Glomerular visceral epithelial cell (primary cell): ENCODE measurements around the gene PRAMEF1.
"Not testable (repeated sequence)": the region's sequence is repeated elsewhere in the genome, so short reads cannot be mapped to it uniquely, and the experiment has no call there.

Experiments
- DNase-seq: peaks from one replicate; pipeline ENCODE4 v3.0.0-alpha.2; 2016; ENCODE audit errors: extremely low spot score

The PRAMEF1 gene

GRCh38 chr1:12776801-12777557 is 14.2 kb upstream of the PRAMEF1 start:
- no peak for DNase-seq

GRCh38 chr1:12778061-12778460 is 13.1 kb upstream of the PRAMEF1 start:
- DNase-seq: no peak

- no peak for DNase-seq
Observed at GRCh38 chr1:12778907-12779306, 12.3 kb upstream of the PRAMEF1 start.

- DNase-seq: not testable (repeated sequence)
Observed at GRCh38 chr1:12781488-12781887, 9.7 kb upstream of the PRAMEF1 start.

GRCh38 chr1:12783783-12784182 is 7.4 kb upstream of the PRAMEF1 start:
- not testable (repeated sequence) for DNase-seq

GRCh38 chr1:12784729-12785128 is 6.5 kb upstream of the PRAMEF1 start:
- not testable (repeated sequence) for DNase-seq

GRCh38 chr1:12798911-12799310 is 7.7 kb downstream of the PRAMEF1 start:
- no peak for DNase-seq

GRCh38 chr1:12799730-12800129 is 8.5 kb downstream of the PRAMEF1 start:
- no peak for DNase-seq

GRCh38 chr1:12809933-12810332 is 18.7 kb downstream of the PRAMEF1 start:
- DNase-seq: no peak

- DNase-seq: no peak
Observed at GRCh38 chr1:12810691-12811408, 19.7 kb downstream of the PRAMEF1 start.

GRCh38 chr1:12811409-12811784 is 20.2 kb downstream of the PRAMEF1 start:
- no peak for DNase-seq

GRCh38 chr1:12819061-12819460 is 27.9 kb downstream of the PRAMEF1 start:
- DNase-seq: not testable (repeated sequence)

- DNase-seq: not testable (repeated sequence)
Observed at GRCh38 chr1:12831310-12831709, 40.1 kb downstream of the PRAMEF1 start, which contains the start of gene PRAMEF11. Gene PRAMEF11 (minus strand): TSS chr1:12831410. CDS start chr1:12828789, 2,621 bp downstream.

- DNase-seq: not testable (repeated sequence)
Observed at GRCh38 chr1:12833251-12833650, 42.1 kb downstream of the PRAMEF1 start.
